GM18858 (cell line): Measurements from ENCODE around the gene SVOPL.

Experiments
- ATAC-seq: cut with Tn5 transposase; IDR thresholded peaks from one replicate; pipeline ENCODE4 v1.9.1; 2021; ENCODE audit not compliant: unreplicated experiment

The SVOPL gene

DNA sequence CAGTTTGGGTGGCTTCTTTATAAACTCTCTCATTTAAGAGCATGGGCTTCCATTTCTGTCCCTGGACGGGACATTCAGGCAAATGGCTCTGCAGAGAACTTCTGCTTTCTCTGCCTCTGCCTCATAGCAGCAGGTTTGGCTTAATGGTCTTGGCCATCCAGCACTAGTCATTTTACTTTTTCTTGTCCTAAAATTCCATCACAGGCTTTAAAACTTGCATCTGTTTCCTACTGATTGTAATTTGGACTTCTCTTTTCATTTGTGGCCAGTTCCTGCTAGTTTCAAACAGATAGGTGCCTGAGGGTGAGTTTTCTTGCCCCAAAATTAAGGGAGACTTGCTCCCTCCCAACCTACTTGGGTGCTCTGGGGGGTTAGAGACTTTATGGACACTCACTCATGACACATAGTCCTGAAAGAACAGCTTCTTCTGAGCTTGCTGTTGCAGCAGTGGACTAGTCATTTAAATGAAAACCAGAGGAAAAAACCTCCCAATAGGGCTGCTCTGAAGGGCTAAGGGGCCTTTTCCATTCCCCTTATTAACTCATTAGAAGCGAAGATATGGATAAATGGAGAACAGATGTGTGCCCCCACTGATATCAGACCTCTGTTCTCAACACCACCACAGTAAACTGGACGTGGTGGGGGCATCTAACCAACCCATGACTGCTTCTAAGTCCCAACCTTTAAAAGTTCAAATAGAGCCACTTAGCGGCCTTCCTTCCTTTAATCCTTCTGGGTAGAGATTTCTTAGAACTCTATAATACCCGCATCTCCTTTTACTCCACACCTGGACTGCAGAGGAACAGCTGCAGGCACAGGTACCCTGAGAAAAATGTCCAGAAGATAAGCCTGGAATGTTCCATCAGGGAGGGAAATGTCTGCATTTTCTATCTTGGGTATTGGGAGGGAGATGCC lies 38.8 kb downstream of the SVOPL start:
- no peak for ATAC-seq

DNA sequence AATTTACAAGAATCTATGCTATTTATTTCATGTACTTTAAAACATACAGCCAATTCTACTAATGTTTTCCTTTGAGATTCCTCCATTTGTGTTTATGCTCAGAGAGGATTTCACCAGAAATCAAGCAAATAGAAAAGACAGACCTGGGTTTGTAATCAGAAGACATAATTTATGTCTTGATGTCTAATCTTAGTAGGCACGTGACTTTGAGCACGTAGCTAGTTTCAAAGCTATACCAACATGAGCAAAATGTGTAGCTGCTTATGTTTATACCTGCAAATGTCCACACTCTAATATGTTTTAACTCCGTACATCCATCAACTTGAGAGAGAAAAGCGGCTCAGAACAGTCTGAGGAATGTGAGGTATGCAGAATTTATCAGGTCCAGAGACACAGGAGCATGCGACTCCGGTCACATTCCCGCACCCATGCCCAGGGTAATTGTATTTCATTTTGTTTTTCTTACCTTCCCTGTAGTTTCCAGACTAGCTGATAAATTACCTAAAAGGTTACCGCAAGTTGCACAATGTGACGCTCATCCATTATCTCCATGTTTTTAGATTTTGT lies 40.0 kb downstream of the SVOPL start:
- ATAC-seq: no peak

DNA sequence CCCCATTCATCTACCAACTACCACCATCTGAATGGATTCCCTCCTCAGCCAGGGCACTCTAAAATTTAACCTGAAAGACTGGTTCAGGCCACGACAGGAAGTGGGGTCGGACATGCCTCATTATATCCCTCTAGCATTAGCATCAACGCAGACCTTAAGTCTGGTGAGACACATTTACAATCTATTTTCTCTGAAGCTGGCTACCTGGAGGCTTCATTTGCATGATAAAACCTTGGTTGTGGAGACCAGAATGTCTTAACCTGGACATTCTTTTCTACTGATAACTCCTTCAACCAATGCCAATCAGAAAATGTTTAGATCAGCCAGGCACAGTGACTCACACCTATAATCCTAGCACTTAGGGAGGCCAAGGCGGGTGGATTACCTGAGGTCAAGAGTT lies 42.3 kb downstream of the SVOPL start:
- ATAC-seq: no peak

DNA sequence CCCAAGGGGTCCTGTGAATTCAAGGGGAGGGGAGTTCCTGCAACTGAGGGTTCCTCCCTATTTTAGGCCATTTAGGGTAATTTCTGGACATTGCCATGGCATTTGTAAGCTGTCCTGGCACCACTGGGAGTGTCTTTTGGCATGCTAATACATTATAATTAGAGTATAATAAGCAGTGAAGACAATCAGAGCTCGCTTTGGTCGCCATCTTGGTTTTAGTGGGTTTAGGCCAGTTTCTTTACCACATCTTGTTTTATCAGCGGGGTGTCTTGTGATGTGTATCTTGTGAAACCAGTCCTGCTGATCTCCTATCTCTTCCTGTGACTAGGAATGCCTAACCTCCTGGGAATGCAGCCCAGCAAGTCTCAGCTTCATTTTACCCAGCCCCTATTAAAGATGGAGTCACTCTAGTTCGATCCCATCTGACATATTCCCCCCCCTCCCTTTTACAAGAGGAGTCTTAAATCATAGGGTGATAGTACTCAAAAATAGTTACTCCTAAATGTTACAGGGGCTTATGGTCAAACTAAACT lies 43.2 kb downstream of the SVOPL start:
- ATAC-seq: no peak

DNA sequence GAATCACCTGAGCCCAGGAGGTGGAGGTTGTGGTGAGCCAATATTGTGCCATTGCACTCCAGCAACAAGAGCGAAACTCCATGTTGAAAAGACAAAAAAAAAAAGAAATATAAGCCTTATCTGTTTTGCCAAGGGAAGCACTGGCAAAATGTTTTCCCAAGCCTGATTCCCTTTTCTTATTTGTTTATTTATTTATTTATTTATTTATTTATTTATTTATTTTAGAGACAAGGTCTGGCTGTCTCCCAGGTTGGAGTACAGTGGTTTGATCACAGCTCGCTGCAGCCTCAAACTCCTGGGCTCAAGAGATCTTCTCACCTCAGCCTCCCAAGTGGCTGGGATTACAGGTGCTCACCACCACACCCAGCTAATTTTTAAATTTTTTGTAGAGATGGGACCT lies 44.2 kb downstream of the SVOPL start:
- ATAC-seq: no peak

DNA sequence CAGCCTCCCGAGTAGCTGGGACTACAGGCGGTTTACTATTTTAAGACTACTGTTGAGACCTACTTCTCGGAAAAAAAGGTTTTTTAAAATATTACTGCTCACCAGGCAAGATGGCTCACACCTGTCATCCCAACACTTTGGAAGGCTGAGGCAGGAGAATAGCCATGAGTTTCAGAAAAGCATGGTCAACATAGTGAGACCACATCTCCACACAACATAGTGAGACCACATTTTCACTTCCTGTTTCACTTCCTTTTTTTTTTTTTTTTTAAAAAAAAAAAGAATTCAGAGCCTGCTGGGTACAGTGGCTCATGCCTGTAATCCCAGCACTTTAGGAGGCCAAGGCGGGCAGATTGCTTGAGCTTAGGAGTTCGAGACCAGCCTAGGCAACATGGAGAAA lies 46.5 kb downstream of the SVOPL start:
- no peak for ATAC-seq

DNA sequence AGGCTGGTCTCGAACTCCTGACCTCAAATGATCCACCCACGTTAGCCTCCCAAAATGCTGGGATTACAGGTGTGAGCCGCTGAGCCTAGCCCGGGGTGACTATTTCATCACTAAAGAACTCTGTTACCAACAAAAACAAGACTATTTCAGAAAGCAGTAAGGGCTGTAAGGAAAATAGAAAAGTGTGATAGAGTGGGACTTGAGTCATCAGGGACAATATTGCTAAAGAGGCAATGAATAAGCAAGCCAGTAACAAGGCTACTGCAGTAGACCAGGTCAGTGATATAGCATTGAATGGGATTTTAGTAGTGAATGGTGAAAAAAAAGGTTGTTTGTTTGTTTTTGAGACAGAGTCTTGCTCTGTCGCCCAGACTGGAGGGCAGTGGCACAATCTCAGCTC lies 51.7 kb downstream of the SVOPL start:
- no peak for ATAC-seq

DNA sequence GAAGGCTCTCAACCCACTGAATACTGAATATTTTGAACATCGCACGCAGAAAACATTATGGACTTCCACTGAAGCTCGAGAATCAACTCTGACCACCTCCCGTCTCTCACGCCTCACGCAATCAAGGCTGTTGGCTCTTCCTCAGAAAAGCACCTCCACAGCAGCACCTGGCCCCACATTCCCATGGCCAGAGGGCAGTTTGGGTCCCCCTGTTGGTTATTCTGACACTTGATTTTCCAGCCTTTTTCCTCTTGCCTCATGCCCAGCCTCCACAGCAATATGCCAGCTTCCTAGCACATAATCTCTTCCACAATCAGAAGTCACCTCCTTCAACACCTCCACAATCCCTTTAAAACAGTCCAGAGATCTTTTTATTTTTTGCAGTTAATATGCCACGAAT lies 55.9 kb downstream of the SVOPL start:
- ATAC-seq: no peak

DNA sequence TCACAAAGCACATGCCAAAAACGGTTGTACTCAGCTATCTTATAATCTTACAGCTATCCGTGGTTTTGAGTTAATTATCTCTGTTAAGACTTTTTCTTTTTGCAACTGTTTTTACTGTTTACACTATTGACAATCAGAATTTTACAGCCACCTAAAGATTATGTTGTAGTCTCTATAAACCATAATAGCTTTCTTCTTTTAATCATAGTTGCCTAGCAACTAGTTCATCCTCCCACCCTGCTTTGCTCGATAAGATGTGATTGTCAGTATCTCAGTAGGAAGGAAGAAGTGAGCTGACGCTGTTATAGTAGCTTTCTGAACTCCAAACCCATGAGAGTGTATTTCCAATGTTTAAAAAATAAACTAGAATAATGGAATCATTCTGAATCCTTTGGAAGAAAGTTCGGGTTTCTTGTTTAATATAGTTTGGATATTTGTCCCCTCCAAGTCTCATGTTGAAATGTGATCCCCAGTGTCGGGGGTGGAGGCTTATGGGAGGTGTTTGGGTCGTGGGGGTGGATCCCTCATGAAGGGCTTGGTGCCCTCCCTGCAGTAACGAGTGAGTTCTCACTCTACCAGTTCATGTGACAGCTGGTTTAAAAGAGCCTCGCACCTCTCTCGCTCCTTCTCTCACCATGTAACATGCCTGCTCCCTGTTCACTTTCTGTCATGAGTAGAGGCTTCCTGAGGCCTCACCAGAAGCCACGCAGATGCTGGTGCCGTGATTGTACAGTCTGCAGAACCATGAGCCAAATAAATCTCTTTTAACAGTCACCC lies 68.1 kb downstream of the SVOPL start:
- no peak for ATAC-seq

DNA sequence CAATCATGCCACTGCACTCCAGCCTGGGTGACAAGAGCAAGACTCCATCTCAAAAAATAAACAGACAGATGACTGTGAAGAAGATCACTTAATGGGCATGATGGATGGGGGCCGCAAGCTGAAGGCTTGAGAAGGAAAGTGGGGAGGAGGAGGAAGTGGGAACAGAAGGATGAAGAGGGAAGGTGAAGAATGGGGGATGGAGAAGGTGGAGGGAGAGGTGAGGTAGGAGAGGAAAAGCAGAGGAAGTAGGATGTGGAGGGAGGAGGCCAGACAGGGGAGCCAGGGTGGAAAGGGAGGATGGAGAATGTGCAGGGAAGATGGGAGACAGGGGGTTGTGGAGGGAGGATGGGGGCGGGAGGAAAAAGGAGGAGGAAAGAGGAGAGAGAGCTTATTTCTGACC lies 68.8 kb downstream of the SVOPL start:
- ATAC-seq: no peak

DNA sequence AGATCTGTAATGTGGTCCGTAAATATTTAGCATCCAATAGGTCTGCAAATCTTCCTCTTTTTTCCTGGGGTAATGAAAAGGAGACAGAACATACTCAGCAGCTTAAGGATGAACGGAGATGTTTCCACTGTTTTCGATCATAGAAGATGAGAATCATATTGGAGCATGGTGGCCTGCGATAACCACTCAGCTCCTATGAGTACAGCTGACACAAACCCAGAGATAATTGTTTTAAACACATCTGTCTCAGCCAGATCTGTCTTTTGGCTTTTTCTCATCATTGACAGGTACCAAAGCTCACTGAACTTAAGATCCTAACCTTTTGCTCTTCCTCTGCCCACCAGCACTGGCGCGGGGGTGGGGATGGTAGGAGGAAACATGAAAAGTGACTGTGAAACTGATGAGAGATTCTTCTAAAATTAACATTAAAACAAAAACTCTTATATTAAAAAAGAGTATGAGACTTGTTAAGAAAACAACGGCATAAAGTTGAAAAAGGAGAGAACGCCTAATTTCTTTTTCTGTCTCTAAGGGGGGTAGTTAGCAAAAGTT lies 71.0 kb downstream of the SVOPL start:
- no peak for ATAC-seq

DNA sequence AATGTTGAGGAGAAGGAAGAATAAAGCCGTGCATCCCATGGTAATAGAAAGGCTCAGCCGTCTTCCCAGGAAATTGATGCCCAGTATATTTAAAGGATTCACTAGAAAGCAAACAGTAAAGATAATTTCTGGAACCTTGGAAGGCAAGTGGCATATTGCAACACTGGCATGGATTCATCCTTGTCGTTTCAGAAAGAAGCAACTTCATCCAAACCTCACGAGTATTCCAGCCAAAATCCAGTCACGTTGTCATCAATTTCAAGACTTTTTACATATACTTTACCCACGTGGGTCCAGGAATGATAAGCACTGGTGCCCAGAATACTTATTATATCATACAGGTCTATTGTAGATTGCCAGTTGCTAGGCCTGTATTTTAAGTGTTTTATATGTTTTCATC lies 73.8 kb downstream of the SVOPL start:
- ATAC-seq: no peak

DNA sequence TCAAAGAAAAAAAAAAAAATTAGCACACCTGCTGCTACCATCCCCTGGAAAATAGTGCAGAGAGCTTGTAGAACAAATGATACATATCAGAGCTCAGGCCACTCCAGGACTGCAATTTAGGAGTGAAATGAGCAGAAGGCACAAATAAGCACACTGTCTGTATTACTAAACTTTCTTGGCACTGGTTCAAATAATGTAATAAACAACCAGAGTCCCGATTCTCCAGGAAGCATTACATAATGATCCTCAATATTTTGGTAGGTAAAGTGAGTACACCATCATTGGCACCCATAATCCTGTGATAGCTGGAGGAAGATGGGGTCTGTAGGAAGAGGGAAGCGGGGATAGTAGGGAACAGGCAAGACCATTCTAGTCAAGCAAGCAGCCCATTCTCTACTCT lies 74.3 kb downstream of the SVOPL start:
- ATAC-seq: no peak

DNA sequence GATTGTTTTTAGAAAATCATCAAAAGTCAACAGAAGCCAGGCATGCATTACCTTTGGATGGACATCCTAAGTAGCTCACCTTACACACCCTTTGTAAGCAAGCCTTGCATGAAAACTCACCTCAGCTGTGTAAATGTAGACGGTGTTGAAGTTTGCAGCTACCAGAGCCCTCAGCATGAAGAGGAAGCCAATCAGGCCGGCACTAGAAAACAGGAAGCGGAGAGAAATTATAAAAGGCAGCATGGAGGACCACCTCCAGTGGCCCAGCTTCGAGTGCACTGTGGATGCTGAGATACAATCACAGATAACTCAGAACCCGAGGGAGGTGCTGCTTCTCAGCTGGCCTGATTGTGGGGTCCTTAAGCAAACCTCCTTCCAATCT lies 75.3 kb downstream of the SVOPL start:
- ATAC-seq: no peak

DNA sequence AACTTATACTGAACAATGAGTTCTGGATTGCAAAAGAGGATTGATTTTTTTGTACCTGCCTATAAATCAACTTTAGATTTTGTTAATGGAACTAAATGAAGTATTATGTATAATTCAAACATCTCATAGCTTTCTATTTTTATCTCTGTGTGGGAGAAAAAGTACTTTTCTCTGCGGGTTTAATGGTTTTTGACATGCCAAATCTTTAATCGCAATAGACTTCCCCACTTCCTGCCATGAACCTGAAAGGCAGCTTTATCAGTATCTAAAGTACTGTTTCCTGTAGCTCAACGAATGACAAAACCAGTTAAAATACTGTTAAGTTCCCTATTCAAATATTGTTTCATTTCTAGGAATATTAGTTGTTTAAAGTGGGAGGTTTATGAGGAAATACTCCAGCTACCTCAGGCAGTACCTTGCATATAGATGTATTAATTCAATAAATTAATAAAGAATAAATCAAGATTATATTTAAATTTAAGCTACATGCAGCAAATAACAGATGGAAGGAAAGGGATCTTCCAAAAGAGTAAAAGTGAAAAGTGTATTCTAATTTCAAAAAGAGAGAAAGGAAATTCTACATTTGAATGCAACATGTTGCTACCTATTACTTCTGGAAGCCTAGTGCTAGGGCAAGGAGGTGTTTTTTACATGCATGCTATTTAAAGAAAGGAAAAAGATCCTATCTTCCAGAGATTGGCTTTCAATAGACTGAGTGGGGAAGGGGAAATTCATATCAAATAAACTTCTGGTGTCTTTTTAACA lies 75.9 kb downstream of the SVOPL start:
- ATAC-seq: no peak

DNA sequence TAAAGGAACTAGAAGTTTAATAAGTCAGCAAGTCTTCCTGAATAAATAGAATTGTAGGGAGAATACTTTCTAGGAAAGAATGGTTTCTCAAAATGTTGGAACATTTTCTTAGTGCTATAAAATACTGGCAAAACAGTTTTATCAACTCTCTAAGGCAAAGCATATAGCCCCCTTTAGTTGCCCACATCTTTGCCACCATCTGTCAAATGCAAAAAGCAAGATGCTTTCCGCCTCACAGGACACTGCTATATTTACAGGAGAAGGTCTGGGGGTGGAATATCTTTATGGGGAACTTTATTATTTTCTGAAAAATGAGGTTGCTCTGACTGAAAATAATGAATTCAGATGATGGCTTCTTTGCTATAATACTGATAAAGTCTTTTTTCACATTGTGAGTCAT lies 78.3 kb downstream of the SVOPL start:
- no peak for ATAC-seq

DNA sequence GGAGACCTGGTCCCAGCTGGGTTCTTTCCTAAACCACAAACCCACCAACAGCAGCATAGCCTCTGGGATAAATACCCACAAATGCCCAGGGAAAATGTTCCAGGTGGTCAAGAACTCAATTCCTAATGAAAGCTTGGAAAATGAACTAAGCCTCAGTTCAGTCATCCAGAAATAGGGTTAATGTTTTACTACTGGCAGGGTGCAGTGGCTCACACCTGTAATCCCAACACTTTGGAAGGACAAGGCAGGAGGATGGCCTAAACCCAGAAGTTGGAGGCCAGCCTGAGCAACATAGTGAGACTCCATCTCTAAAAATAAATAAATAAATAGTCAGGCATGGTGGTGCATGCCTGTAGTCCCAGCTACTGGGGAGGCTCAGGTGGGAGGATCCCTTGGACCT lies 82.2 kb downstream of the SVOPL start:
- no peak for ATAC-seq

DNA sequence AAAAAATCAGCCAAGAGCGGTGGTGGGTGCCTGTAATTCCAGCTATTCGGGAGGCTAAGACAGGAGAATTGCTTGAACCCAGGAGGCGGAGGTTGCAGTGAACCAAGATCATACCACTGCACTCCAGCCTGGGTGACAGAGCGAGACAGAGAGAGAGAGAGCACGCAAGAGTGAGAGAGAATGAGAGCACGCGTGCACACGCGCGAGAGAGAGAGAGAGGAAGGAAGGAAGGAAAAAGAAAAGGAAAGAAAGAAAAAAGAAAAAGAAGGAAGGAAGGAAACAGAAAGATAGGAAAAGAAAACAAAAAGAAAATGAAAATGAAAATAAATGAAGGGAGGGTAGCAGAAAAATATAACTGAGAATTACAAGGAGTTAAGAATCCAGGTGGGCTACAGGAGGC lies 82.7 kb downstream of the SVOPL start:
- ATAC-seq: no peak

DNA sequence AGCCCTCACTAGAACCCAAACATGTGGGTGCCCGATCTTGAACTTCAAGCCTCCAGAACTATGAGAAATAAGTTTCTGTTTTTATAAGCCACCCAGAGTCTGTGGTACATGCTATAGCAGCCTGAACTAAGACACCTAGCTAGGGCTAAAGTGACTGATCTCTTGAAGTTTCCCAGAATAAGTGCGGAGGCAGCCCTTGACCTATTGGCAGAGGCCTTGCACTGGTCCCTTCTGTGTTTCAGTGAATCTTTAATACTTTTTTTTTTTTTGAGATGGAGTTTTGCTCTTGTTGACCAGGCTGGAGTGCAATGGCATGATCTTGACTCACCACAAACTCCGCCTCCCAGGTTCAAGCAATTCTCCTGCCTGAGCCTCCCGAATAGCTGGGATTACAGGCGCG lies 85.1 kb downstream of the SVOPL start:
- ATAC-seq: no peak

DNA sequence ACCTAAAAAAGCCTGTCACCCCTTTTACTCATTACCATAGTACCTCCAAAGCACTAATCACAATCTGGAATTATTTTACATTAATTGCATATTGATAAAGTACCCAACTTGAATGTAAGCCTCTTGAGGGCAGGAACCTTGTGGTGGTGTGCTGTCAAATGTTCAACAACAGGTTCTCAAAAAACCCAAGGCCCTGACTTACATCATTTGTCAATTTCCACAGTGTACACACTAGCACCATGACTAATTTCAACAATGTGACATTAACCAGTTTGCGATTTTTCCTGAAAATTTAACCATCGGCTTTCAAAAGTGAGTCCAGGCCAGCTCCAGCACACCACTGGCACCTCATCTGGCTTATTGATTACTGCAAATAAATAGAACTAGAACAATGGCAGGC lies 87.5 kb downstream of the SVOPL start:
- no peak for ATAC-seq

DNA sequence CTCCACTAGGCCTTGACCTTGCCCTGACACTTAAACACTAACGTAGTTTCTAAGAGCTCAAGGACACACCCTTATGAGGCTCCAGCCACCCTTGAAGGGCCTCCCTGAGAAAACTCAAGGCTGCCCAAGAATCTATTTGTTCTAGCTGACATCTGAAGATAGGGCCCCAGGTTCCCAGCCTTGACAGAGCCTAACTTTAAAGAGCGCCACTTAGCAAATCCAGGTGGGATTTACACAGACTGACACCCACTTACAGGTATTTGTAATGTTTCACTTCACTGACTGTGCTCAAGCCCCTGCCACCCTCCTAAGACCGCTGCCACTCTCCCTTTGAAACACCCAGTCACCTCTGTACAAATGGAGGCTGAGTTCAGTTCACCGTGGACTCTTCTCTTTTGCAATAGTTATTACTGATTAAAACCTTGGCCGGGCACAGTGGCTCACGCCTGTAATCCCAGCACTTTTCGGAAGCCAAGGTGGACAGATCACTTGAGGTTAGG lies 90.4 kb downstream of the SVOPL start:
- no peak for ATAC-seq
